Anterior cingulate cortex (tissue), 58 donors: ENCODE data around the gene ARL6IP1.

Experiments
- DNase-seq, 58 donors: peaks; one replicate each; lab custom pipeline; 2025; lab: John Stamatoyannopoulos, UW

ARL6IP1 gene

DNA sequence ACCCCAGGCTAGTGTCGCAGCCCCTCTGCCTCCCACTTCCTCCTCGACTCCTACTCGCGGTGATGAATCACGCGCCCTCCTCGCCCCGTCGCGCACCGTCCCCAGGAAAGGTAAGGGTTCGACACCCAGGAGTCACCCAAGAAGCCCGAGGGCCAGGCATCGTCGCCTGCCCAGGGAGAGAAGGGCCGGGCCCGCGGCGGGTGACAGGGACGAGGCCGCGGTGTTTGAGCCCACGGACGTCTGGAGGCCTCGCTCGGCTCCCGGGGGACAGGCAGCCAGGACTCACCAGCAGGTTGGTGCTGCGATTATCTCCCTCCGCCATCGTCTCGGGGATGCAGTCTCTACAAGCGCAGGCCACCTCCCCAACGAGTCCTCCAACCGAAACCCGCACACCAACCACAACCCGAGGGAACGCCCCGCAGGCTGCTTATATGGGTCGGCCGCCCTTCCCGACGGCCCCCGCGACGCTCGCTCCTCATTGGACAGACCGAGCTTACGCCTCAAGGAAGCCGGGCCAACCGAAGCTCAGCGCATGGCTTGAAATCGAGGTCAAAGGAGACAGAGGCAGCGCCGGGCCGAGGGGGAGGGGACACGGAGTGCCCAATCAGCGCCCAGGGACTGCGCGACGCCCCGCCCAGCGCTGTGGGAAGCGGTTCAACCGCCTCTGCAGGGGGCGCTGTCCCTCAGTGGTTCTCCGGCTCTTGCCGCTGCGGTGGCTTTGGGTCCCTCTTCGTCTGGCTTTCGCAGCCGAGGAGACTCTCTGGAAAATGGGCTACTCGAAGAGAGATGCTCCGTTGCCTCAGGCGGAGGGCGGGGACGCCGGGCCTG lies at the start of gene ARL6IP1:
Gene ARL6IP1 (minus strand): TSS at position 405 of the 828 bp plus-strand sequence. CDS start 83 bp downstream, at position 322.
- peak; percentile 88 to 99 (median 99) for DNase-seq

DNA sequence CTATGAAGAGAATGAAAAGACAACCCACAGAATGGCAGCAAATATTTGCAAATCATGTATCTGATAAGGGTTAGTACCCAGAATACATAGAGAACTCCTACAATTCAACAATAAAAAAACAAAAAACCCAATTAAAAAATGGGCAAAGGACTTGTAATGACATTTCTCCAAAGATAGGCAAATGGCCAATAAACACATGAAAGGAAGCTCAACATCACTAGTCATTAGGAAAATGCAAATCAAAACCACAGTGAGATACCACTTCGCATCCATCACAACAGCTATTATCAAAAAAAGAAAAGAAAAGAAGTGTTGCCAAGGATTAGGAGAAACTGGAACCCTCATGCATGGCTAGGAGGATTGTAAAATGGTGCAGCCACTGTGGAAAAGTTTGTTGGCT lies 45.1 kb upstream of the ARL6IP1 start:
- DNase-seq, result no peak

DNA sequence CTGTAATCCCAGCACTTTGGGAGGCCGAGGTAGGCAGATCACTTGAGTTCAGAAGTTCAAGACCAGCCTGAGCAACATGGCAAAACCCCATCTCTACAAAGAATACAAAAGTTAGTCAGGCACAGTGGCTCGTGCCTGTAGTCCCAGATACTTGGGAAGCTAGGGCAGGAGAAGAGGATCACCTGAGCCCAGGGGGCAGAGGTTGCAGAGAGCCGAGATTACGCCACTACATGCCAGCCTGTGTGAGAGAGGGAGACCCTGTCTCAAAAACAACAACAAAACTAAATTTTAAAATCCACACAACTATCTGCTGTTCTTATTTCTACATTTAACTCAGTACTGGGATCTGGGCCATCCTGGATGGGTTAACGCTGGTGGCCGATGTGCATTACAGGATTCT lies 41.2 kb upstream of the ARL6IP1 start:
- no peak for DNase-seq

DNA sequence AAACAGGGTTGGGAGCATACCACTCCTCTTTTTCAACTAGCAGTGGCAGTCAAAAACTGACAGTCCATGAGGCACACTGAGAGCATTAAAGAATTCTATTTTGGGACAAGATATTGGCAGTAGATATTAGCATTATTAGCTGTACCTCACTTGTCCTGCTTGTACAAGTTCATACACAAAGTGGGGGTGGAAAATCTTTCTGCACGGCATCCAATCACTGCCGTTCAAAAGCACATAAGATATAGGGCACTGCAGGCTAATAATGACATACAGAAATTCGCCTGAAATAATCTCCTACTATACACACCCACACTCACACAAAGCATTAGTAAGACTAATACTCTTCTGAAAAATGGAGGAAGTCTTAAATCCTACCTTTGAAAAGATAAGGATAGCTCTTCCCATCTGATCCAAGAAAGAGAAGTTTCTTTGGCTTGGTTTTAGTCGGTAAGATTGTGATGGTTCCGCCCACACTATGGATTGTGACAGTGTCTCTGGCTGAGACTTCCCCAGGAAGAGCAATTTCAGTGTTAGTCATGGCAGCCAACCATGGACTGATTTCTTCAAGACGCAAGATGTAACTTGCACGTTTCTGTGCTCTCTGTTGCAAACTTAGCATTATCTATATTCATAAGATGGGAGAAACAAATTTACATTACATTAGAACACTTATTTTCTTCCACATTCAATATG lies 40.6 kb upstream of the ARL6IP1 start:
- DNase-seq, result peak in 9 of 58 donors; percentile 0 to 58 (median 6)

DNA sequence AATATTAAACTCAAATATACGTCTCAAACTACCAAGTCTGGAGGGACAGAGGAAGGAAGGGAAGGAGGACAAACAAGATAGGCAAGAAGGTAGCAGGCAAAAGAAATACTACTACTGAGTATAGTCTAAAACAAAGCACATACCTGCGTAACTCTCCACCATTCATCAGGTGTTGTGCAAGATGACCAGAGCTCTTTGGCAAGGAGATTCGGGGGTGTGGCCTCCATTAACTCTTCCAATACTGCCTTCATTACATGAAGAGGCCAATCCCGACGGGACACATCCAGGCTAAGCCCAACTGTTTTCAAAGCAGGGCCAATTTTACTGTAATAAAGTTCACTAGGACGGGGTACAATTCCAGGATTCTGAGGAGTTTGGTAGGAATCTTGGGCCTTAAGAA lies 38.2 kb upstream of the ARL6IP1 start:
- no peak for DNase-seq

DNA sequence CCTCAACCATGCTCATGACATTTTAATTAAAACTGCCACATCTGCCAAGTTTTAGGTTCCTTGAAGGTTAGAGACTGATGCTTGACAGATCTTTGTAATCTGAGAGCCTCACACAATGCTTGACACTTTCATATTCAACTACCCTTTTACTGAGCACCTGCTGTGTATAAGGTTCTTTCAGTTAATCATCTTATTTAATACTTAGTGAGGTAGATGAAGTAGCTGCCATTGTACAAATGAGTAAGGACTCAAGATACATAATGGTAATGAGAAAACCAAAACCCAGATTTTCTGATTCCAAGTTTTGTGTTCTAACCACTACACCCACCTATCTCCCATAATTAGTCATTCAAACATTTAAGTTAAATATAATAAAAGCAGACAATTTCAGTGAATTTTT lies 35.4 kb upstream of the ARL6IP1 start:
- no peak for DNase-seq

DNA sequence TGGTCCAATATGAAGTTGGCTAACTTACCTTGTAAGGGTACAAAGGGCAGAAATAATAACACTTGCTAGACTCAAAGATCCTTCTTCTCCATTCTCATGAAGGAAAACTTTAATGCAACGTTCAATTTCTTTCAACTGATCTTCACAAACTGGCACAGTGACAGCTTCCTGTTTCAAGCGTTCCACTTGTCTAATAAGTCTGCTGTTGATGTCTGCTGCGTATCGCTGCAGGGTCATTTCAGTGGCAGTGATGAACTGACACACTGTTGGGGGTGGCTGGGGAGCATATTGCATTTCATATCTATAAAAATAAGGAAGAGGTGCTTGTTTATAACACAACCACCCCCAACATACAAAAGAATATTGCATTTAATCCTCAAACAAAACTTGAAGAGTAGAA lies 33.5 kb upstream of the ARL6IP1 start:
- DNase-seq, result no peak

DNA sequence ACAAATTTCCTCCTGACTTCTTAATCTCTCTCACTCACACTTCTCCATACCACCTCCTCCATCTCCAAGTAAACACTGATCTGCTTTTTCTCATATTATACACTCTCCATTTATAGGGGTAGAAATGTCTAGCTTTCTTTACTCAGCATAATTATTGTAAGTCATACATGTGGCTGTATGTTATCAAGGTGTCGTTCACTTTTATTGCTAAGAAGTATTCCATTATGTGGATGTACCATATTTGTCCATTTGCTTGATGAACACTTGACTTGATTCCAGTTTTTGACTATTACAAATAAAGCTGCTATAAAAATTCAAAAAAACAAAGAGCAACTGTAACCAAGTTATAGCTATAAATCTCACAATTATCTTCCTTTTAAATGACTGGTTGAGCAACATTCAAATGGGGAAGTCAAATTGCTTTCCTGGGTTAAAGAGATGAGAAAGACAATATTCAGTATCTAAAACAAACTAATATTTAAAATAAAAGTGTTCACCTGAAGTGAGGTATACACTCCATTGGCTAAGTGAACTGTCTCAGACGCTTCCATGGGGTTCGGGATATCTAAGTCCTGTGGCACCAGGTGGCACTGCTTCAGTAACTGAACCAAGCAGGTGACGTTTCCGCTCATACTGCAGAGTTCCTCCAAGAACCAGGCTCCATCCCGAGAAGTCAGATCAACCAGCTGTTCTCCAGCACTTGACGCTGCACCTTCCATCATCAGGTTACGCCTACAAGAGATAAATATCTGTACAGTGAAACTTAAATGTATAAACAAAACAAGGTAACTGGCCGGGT lies 32.6 kb upstream of the ARL6IP1 start:
- no peak for DNase-seq

DNA sequence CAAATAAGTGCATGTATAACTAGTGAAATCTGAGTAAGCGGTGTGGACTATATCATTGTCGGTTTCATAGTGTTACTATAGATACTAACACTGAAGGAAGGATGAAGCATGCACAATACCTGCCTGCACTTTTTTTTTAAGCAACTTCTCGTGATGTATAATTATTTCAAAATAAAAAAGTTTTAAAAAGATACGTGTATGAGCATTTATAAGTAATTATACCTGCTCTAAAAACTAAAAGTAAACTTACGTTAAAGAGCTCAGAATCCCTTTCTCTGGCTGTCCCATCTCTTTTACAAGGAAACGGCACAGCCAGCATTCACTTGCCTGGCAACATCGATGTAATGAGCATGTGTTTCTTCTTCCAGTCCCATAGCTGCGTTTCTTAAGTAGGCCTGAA lies 31.3 kb upstream of the ARL6IP1 start:
- DNase-seq, result no peak

DNA sequence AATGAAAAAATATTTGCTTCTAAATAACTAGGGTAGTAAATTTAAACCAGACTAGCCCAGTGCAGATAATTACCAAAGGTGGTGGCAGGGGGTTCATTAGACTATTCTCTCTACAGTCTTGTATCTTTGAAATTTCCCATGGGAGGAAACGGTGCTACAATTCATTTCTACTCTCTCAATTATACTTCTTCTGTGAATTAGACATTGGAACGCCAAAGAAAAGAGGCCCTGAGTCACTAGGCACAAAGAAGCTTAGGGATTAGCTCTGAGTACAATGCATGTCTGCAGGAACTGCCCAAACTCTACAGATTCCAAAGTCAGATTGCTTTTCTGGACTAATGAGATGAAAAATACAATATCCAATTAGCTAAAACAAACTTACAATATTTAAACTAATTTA lies 30.7 kb upstream of the ARL6IP1 start:
- no peak for DNase-seq

DNA sequence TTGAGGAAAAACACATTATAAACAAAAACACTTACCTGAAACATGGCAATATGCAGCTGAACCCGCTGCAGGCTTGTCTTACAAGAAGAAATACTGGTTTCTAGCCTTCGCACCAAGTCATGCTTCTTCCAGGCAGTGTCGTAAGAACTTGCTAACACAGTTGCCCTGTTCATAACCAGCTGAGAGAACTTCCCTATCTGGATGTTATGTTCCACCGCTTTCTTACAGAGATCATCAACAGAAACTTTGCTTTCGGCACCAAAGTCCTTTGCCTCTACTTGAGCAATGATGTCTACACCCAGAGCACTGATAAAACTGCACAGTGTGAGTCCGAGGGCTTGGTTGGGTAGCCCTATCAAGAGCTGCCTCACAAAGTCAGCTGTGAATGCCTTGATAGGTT lies 27.9 kb upstream of the ARL6IP1 start:
- DNase-seq, result no peak

DNA sequence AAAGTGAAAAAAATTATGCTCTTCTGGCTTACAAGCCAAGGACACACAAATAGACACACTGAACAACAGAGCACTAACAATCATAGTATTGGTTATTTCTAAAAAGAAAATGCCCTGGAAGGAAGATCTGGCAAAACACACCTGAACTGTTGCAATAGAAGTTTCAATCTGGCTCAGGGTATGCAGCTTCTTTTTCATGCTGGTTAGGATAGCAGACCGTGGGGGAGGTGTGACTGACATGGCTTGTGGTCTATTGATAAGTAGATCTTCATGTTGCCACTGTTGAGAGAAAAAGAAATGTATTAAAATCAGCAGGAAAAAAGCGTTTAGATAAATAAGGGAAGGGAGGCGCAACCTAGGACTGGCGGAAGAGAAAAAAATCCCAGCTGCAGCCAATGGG lies 26.5 kb upstream of the ARL6IP1 start:
- DNase-seq, result no peak

DNA sequence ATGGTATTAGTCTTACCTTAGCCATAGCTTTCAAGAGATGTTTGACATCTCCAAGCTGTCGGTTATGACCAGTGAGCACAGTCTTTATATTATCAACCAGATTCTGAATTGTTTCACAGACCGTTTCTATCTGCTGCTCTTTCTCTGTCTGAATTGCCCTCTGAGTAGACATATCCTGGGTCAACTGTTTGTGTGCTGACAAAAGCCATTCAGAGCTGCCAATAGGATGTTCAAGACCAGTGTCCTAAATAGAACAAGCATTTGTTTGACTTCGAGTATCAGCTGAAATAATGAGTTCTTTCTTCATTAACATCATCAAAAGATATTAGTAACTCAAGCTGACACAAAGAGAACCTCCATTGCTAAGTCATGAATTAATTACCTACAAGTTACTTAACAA lies 14.9 kb upstream of the ARL6IP1 start:
- peak in 9 of 58 donors; percentile 1 to 73 (median 8) for DNase-seq

DNA sequence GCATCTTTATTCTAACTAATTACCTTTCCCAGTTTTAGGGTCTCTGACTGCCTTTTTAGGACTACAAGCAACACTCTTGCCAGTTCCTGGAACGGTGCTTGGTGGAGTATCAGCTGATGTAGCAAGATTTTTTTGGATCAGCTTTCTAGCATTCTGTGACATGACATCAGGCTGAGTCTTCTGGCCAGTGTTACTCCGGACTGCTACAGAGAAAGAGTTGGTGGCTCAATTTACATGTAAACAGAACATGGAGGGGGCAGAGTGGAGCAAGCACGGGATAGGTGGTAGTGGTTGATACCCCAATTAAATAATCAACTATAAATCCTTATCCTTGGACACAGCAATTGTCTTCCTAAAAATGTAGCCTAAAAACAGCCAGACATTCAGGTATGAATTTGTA lies 10.6 kb upstream of the ARL6IP1 start:
- no peak for DNase-seq

DNA sequence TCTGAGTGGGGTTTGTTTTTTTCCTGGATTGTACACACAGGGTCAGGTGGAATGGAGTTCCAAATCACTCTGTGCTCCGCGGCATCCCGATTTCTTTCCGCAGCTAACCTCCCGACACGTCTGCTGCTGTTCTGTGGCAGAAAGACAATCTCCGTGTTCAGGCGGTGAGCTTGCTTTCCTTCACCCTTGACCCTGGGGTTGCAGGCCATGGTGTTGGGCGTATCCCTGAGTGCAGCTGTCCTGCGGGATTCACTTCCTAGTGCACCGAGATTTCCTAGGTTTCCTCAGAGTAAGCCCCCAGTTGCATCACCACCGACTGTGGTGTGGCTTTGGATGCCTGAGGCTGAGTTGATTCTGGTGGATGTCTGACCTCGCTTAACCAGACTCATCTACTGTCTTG lies 7.8 kb upstream of the ARL6IP1 start:
- no peak for DNase-seq

DNA sequence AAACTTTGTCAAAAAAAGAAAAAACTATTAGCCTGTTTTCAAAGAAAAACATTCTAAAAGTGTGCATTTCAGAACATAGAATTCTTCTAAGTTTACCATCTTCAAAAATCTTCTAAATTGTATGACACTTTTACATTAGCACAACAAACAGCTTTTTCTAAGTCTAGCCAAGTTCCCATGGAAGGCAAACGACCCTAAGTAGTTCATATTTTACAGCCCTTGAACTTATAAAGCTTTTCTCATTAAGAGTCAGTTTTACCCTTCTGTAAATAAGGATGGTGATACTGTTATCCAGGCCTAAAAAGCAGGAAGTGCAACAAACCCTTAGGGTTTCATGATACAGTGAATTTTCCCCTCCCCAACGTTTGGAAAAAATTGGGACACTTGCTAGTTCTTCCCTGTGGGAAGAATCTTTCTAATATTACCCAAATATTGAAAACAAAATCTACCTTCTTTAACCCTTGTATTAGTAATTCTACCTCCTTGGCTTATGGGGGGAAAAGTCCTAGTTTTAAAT lies 4.0 kb upstream of the ARL6IP1 start:
- DNase-seq, result no peak

DNA sequence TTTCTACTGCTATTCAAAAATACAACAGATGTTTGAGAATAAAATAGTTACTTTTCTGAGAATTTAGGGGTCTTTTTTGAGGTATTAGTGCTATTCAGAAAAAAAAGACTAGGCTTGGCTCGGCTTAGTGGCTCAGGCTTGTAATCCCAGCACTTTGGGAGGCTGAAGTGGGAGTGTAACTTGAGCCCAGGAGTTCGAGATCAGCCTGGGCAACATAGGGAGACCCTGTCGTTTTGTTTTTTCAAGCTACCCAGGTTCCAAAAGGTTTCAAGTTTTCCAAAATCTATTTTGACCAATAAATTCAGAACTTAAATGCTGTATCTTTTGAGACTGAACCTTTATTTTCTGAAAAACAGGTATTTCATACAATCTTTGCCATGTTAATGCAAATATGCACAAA lies 3.2 kb upstream of the ARL6IP1 start:
- no peak for DNase-seq

DNA sequence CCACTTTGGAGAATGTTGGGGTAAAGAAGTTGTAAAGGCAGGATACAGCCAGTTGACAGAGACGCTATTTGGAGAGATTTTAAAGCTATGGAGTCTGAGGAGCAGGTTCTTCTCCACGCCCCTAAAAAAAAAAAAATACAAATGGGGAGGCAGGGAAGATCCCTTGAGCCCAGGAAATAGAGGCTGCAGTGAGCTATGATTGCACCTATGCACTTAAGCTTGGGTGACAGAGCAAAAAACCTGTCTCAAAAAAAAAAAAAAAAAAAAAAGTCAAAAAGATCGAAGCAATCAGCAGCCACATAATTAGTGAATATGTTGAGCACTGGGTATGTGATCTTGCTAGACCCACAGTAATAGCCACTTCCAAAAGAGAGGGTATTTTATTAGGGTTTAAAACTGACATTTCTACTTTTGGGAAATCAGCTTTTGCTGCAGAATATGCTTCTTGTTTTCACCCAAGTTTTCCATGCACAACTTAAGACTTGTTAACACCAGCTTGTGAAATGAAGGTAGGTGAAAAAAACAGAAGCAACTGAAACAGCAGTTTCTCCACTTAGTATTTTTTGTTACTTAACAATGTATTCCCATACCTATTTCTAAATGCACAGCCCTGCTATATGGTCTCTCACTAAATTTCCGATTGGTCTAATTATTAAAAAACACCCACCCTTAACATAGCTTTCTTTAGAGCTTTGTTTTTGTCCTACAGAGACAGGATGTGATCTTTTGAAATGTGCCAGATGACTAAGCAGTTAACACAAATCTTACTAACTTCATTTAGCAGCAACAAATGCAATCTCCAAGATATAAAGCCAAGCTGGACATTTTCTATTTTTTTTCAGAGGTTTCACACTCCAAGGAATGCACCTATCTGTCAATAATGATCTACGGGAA lies 2.5 kb upstream of the ARL6IP1 start:
- DNase-seq, result no peak

DNA sequence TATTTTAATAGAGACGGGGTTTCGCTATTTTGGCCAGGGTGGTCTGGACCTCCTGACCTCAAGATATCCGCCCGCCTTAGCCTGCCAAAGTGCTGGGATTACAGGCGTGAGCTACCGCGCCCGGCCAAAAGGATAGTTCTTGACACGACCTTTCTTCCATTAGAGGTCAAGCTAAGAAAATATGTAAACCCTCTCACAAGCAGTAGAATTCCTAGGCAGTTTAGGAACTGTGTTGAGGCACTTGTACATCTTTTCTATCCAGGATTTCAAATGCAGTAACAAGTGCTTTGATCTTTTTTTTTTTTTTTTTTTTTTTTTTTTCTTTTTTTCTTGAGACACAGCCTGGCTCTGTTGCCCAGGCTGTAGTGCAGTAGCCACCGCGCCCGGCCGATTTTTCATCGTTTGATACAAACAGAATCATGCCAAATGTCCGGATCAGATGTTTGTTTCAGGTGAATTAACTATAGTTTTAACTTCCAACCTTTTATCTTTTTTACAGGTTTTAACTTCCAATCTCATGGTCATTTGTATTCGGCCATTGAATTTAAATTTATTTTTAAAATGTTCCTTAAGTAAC lies 1.5 kb upstream of the ARL6IP1 start:
- no peak for DNase-seq

DNA sequence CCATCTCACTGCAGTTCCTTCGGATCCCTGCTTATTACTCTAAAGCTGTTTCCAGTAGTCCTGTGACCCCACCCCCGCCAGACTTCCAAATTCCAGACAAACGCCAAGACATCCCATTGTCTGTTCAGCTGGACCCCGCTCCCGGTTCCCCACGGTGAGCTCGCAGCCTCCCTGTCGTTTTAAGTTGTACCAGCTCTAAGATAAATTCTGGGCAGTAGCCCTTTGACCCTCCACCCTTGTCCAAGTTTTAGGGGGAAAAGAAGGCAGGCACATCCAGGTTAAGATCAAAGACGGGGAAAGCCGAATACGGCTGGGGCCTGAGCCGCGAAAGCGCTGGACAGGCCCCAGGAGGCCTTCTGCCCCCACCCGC lies 589 bp downstream of the ARL6IP1 start:
- peak in 3 of 58 donors; percentile 13 to 30 (median 19) for DNase-seq
